IPS-20b (cell line): ENCODE data around the gene LRFN2.

Experiments used
- H3K27ac ChIP-seq: one replicate; pipeline ENCODE4 v1.5.1; 2013; ENCODE audit warnings: low read length
- H3K27me3 ChIP-seq: 2 replicates; pipeline ENCODE4 v1.6.1; 2013; ENCODE audit warnings: mild to moderate bottlenecking, low read length, inconsistent platforms; ENCODE audit not compliant: insufficient read depth
- H3K36me3 ChIP-seq: 2 replicates; pipeline ENCODE4 v1.6.1; 2013; ENCODE audit warnings: low read depth, mild to moderate bottlenecking, inconsistent platforms, low read length, moderate library complexity; ENCODE audit not compliant: insufficient read depth
- H3K4me1 ChIP-seq: 2 replicates; pipeline ENCODE4 v1.6.1; 2013; ENCODE audit warnings: mild to moderate bottlenecking, control low read depth, inconsistent platforms, low read length, moderate library complexity; ENCODE audit not compliant: insufficient read depth
- H3K4me3 ChIP-seq: 2 replicates; pipeline ENCODE4 v1.5.1; 2013; ENCODE audit warnings: mild to moderate bottlenecking, low read length, inconsistent platforms
- H3K9ac ChIP-seq: 2 replicates; pipeline ENCODE4 v1.6.1; 2013; ENCODE audit warnings: low read depth, mild to moderate bottlenecking, inconsistent platforms, low read length, moderate library complexity
- H3K9me3 ChIP-seq: 2 replicates; pipeline ENCODE4 v1.6.1; 2013; ENCODE audit warnings: mild to moderate bottlenecking, low read depth, low read length, inconsistent platforms; ENCODE audit not compliant: insufficient read depth

The LRFN2 gene

DNA sequence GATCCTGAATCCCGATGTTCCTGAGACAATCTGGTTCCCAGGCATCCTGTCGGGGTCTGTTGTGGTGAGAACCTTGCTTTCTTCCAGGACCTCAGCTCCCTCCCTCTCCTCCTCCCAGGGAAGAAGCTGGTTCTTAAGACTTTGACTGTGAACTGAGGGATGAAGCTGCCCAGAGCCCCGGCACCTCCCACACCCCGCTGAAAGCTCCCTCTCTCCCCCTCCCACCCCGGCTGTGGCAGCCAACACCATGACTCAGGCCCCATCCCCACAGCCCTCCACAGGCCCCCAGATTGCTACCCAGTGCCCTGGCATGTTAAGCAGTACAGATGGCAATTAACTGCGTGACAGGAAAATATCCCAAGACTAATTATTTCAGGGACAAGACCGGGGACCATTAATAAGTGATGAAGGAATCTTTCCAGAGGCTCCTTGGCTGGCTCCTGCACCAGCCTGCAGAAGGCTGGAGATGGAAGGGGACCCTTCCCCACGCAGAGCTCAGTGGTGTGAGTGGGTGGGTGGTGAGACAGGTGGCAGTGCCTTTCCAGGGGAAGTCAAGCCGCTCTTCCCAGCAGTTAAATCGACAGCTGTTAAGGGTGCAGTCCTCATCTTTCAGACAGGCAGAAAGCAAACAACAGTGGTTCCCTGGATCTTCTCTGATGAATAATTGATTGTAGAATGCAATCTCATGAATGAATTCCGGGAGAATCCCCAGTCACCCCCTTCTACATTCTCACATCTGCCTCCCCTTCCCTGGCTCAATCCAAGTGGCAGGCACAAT is 237.9 kb downstream of the LRFN2 start:
- peaks cover 24% of the 10 kb centered on the region for H3K4me1 ChIP-seq
- H3K27ac ChIP-seq = no peak overlapping the region
- H3K27me3 ChIP-seq = no peaks in the 10 kb centered on the region
- H3K36me3 ChIP-seq = no peaks in the 10 kb centered on the region
- H3K9me3 ChIP-seq = no peaks in the 10 kb centered on the region
- H3K4me3 ChIP-seq = no peak overlapping the region
- no peak overlapping the region for H3K9ac ChIP-seq

DNA sequence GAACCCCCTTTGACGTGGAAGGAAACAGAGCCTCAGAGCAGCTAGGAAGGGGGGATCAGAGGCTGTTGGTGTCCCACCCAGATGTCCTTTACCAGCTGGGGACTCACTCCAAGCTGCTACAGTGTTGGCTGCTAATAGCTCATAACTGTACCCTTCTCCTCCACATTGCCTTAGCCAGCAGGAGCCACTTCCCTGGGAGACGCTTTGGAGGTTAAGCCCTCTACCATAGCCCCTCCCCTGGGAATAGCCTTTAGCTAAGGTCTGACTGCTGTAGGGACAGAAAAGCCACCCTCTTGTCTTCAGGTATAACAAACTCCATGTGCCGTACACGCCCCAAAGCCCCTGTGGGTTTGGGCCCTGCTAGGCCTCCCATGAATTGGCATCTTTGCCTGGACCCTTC is 238.6 kb downstream of the LRFN2 start:
- no peak overlapping the region for H3K4me3 ChIP-seq
- H3K36me3 ChIP-seq = no peaks in the 10 kb centered on the region
- H3K9ac ChIP-seq = no peak overlapping the region
- H3K4me1 ChIP-seq = peaks cover 30% of the 10 kb centered on the region
- H3K27ac ChIP-seq = no peak overlapping the region
- H3K27me3 ChIP-seq = no peaks in the 10 kb centered on the region
- no peaks in the 10 kb centered on the region for H3K9me3 ChIP-seq

DNA sequence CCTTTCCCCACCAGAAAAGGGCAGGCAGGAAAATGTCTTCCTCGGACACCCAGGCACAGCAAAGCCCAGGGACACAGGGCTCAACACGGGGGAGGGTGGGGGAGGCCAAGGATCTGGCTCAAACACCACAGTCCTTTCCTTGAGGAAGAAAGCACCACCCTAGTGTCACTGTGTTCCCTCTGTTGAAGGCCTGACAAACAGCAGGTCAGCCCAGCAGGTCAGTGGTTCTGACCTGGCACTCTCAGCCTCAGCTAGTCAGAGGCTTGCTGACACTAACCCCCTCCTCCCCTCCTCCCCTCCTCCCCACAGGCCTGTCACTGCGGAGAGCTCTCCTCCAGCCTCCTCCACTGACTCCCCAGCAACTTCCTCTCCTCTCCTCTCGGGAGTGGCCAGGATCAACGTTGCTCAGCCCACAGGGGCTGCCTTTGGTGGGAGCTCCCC is 239.6 kb downstream of the LRFN2 start:
- no peaks in the 10 kb centered on the region for H3K9me3 ChIP-seq
- no peaks in the 10 kb centered on the region for H3K36me3 ChIP-seq
- H3K9ac ChIP-seq = peak overlapping the region; percentile 55; the same call in 1 of the 2 replicates
- H3K27ac ChIP-seq = peak overlapping the region; percentile 67
- H3K27me3 ChIP-seq = no peaks in the 10 kb centered on the region
- H3K4me1 ChIP-seq = peaks cover 39% of the 10 kb centered on the region
- H3K4me3 ChIP-seq = no peak overlapping the region

DNA sequence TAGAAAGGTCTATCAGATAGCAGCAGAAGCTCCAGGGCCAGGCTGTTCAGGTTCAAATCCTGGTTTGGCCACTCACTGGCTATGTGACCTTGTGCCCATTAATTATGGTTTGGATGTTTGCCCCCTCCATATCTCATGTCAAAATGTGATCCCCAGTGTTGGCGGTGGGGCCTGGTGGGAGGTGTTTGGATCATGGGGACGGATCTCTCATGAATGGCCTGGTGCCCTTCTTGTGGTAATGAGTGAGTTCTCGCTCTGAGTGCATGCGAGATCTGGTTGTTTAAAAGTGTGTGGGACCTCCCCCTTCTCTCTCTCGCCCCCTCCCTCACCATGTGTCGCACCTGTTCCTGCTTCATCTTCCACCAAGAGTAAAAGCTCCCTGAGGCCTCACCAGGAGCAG is 240.9 kb downstream of the LRFN2 start:
- no peak overlapping the region for H3K4me3 ChIP-seq
- no peaks in the 10 kb centered on the region for H3K36me3 ChIP-seq
- H3K27ac ChIP-seq = no peak overlapping the region
- no peaks in the 10 kb centered on the region for H3K9me3 ChIP-seq
- H3K4me1 ChIP-seq = peaks cover 47% of the 10 kb centered on the region
- H3K27me3 ChIP-seq = no peaks in the 10 kb centered on the region
- H3K9ac ChIP-seq = no peak overlapping the region

DNA sequence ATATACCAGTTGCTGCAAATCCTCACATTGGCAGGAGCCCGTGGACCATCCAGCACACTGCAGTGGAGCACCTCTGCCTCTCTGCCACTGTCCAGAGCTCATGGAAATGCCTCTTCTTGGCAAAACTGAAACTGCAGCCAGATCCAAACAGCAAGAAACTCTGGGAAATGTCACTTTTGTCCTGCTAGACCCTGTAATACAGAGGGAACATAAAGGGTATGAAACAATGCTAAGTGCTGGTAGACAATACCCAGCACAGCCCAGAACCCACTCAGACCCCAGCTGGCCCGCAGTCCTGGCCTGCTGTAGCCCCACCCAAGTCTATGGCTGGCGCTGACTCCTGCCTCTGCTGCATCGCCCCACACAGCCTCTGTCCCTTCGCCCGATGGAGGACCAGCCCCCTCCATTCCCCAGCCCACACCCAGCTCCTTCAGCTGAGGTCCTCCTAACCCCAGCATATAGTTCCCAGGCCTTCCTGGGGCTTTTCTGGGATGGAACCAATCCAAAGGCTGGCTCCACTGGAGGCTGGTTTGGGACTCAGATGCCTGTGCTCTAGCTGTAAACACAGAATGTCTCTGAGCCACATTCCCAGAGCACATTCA is 242.5 kb downstream of the LRFN2 start:
- H3K4me1 ChIP-seq = peaks cover 44% of the 10 kb centered on the region
- no peaks in the 10 kb centered on the region for H3K36me3 ChIP-seq
- H3K9ac ChIP-seq = no peak overlapping the region
- no peaks in the 10 kb centered on the region for H3K9me3 ChIP-seq
- H3K27me3 ChIP-seq = no peaks in the 10 kb centered on the region; the same call in 1 of the 2 replicates
- H3K4me3 ChIP-seq = no peak overlapping the region
- H3K27ac ChIP-seq = no peak overlapping the region

DNA sequence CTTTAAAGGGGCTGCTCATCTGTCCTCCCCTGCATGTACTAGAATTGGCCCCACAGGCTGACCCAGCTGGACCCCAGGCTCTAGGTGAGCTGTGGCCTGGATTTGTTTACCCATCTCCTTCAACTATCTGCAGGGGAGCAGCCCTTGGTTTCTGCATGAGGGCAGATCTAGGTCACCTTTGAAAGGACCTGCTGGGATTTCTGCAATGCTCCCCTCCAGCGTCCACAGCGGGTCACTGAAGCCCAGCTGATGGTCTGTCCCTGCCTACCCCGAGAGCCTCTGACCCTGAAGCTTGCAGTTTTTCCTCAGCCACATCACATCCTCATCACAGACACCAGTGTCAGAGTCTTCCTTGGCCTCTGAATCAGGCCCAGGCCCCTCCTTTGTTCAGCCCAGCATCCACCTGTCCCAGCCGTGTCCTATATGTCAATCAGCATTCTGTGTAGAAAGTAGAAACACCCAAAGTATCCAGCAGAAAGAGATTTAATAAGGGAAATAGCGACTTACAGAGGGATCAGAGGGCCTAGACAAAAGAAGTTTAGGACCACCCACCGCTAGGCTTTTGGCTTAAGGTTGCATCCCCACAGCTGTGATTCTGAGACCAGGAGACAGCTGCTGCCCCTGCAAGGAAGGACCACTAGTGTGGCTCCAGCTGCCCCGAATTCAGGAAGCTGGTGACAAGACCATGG is 243.1 kb downstream of the LRFN2 start:
- peaks cover 39% of the 10 kb centered on the region for H3K4me1 ChIP-seq
- no peaks in the 10 kb centered on the region for H3K36me3 ChIP-seq
- H3K27me3 ChIP-seq = no peaks in the 10 kb centered on the region; the same call in 1 of the 2 replicates
- no peak overlapping the region for H3K9ac ChIP-seq
- no peak overlapping the region for H3K27ac ChIP-seq
- no peaks in the 10 kb centered on the region for H3K9me3 ChIP-seq
- H3K4me3 ChIP-seq = no peak overlapping the region

DNA sequence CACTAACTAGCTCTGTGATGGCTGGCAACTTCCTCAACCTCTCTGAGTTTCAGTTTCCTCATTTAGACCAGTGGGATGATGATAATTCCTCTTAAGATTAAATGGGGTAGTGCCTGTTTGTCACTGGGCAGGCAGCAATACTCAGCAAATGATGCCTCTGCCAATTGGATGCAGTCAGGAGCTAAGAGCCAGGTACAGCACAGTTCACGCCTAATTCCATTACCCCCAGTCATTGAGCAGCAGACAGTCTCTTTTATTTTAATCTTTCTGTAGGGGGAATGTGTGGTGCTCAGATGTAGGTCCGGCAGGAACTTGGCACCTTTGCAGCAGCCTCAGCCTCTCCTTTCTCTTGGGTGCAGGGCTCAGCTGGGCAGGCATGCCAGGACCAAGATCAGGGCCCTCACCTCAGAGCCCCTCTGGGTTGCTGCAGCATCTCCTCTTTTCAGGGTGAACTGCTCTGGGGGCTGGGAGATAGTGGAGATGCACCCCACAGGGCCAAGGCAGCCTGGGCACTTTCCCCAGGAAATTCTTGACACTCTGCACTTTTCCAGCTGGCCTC is 243.8 kb downstream of the LRFN2 start:
- H3K36me3 ChIP-seq = no peaks in the 10 kb centered on the region
- no peak overlapping the region for H3K9ac ChIP-seq
- peaks cover 37% of the 10 kb centered on the region for H3K4me1 ChIP-seq
- H3K4me3 ChIP-seq = no peak overlapping the region
- H3K9me3 ChIP-seq = no peaks in the 10 kb centered on the region
- no peak overlapping the region for H3K27ac ChIP-seq
- no peaks in the 10 kb centered on the region; the same call in 1 of the 2 replicates for H3K27me3 ChIP-seq

DNA sequence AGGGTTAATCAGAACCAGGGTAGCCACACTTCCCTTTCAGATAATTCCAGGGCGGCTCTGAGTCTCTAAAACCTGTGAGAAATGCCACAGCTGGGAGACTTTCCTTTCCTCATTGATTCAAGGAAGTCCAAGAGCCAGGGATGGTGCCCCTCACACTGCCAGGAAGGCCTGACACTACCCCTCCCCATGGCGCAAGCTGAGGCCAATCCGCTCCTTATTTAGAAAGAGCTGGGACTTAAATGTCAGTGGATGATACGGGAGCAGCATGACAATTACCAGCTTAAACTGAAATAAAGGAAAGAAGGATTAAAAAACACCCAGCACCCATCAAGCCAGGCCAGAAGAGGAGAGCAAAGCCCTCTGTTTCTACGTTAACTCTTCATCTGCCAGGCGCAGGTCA is 244.4 kb downstream of the LRFN2 start:
- H3K4me1 ChIP-seq = peaks cover 31% of the 10 kb centered on the region
- no peaks in the 10 kb centered on the region for H3K9me3 ChIP-seq
- no peak overlapping the region for H3K27ac ChIP-seq
- no peak overlapping the region for H3K4me3 ChIP-seq
- no peak overlapping the region for H3K9ac ChIP-seq
- H3K36me3 ChIP-seq = no peaks in the 10 kb centered on the region
- H3K27me3 ChIP-seq = no peaks in the 10 kb centered on the region; the same call in 1 of the 2 replicates

DNA sequence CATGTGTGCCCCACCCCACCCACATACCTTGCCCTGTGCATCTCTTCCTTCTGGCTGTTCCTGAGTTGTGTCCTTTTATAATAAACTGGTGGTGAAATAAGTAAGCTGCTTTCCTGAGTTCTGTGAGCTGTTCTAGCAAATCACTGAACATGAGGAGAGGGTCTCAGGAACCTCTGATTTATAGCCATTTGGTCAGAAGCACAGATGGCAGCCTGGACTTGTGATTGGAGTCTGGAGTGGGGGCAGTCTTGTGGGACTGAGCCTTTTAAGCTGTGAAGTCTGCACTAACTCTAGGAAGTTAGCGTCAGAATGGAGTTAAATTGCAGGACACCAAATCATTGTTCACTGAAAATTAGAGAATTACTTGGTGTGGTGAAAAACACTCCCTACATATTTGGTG is 245.4 kb downstream of the LRFN2 start:
- H3K4me1 ChIP-seq = peaks cover 23% of the 10 kb centered on the region
- H3K27me3 ChIP-seq = no peaks in the 10 kb centered on the region; the same call in 1 of the 2 replicates
- H3K9me3 ChIP-seq = no peaks in the 10 kb centered on the region
- no peaks in the 10 kb centered on the region for H3K36me3 ChIP-seq
- no peak overlapping the region for H3K27ac ChIP-seq
- no peak overlapping the region for H3K9ac ChIP-seq
- no peak overlapping the region for H3K4me3 ChIP-seq
